SK-N-SH (cell line): ENCODE results near the gene MRPL52. TPM values are rescaled to one million over a fixed set of nuclear protein-coding genes. Genes with fewer than 3 reads are reported as not detected.

Experiments used
- CTCF ChIA-PET: fragments of 300-600, 350-600 bp; formaldehyde crosslinking; extraction: SDS; loops from one replicate; lab custom pipeline; 2021; lab: Yijun Ruan, JAX
- POLR2A ChIA-PET: fragments of 350-600 bp; sonication (Branson Sonifier 250); formaldehyde crosslinking; extraction: SDS; loops from one replicate; lab custom pipeline; 2020; ENCODE audit warnings: antibody characterized with exemption, inconsistent platforms; lab: Yijun Ruan, JAX
- DNase-seq: peaks from one replicate; pipeline ENCODE4 v3.0.0; 2012
- H2AFZ ChIP-seq: fragments of 200-600 bp; sonication (generic); 2 replicates; pipeline ENCODE4 v1.8.1; 2016; ENCODE audit warnings: antibody characterized with exemption, mild to moderate bottlenecking, low read depth
- H3F3A ChIP-seq: fragments of 200-600 bp; sonication (generic); replicated peaks from 2 replicates; pipeline ENCODE3; 2016; ENCODE audit warnings: antibody characterized with exemption, mild to moderate bottlenecking; ENCODE audit not compliant: insufficient read depth
- H3K27ac ChIP-seq, 2 experiments: fragments of 200-500 bp in 1 of 2; fragments of 200-600 bp in 1 of 2; sonication (Bioruptor generic) in 1 of 2; sonication (generic), shearing (Covaris generic) in 1 of 2; 2 replicates each; pipeline versions ENCODE4 v1.5.1 to v1.6.1; 2014 to 2016; ENCODE audit warnings: low read depth in 2 of 2, inconsistent platforms in 1 of 2, low read length in 1 of 2, mild to moderate bottlenecking in 1 of 2, mixed read lengths in 1 of 2
- H3K27me3 ChIP-seq: fragments of 200-600 bp; sonication (generic), shearing (Covaris generic); 2 replicates; pipeline ENCODE4 v1.6.1; 2016; ENCODE audit warnings: mixed run types; ENCODE audit not compliant: insufficient read depth
- H3K36me3 ChIP-seq, 2 experiments: fragments of 200-500 bp in 1 of 2; fragments of 200-600 bp in 1 of 2; sonication (Bioruptor generic) in 1 of 2; sonication (generic) in 1 of 2; replicated peaks in 1 of 2; 2 replicates each; pipeline versions ENCODE3 to v1.5.1; 2014 to 2016; ENCODE audit warnings: low read length in 1 of 2, mild to moderate bottlenecking in 1 of 2; ENCODE audit not compliant: insufficient read depth in 2 of 2, control insufficient read depth in 1 of 2
- H3K4me1 ChIP-seq, 2 experiments: fragments of 200-500 bp in 1 of 2; fragments of 200-600 bp in 1 of 2; sonication (Bioruptor generic) in 1 of 2; sonication (generic), shearing (Covaris generic) in 1 of 2; 2 replicates each; pipeline versions ENCODE4 v1.5.1 to v1.6.1; 2014 to 2016; ENCODE audit warnings: low read depth in 1 of 2, low read length in 1 of 2, mixed run types in 1 of 2; ENCODE audit not compliant: insufficient read depth in 2 of 2, control insufficient read depth in 1 of 2
- H3K4me2 ChIP-seq: fragments of 200-600 bp; sonication (generic), shearing (Covaris generic); 2 replicates; pipeline ENCODE4 v1.6.1; 2017; ENCODE audit warnings: mixed run types
- H3K4me3 ChIP-seq, 2 experiments: fragments of 200-500 bp in 1 of 2; fragments of 200-600 bp in 1 of 2; sonication (Bioruptor generic) in 1 of 2; sonication (generic), shearing (Covaris generic) in 1 of 2; 2 replicates each; pipeline versions ENCODE4 v1.5.1 to v1.8.1; 2014 to 2016; ENCODE audit warnings: low read depth in 2 of 2, inconsistent platforms in 1 of 2, low read length in 1 of 2, mild to moderate bottlenecking in 1 of 2, mixed read lengths in 1 of 2, moderate library complexity in 1 of 2
- H3K79me2 ChIP-seq: fragments of 200-600 bp; sonication (generic); 2 replicates; pipeline ENCODE4 v1.8.1; 2017; ENCODE audit warnings: mild to moderate bottlenecking; ENCODE audit not compliant: insufficient read depth
- H3K9ac ChIP-seq: fragments of 200-600 bp; sonication (generic); 2 replicates; pipeline ENCODE4 v1.6.1; 2017; ENCODE audit warnings: mixed run types
- H3K9me2 ChIP-seq: fragments of 200-600 bp; sonication (generic); 2 replicates; pipeline ENCODE4 v1.6.1; 2017; ENCODE audit warnings: mixed run types
- H3K9me3 ChIP-seq: fragments of 200-600 bp; sonication (generic); 2 replicates; pipeline ENCODE4 v1.6.1; 2017; ENCODE audit warnings: mixed run types, mild to moderate bottlenecking, moderate library complexity
- H4K20me1 ChIP-seq: fragments of 200-600 bp; sonication (generic); 2 replicates; pipeline ENCODE4 v1.6.1; 2017; ENCODE audit warnings: mild to moderate bottlenecking, mixed run types; ENCODE audit not compliant: insufficient read depth
- CTCF ChIP-seq: fragments of 200-600 bp; sonication (generic); IDR thresholded peaks from 2 replicates; pipeline ENCODE4 v1.6.1; 2017; ENCODE audit warnings: antibody characterized with exemption, mild to moderate bottlenecking, moderate library complexity
- ELF1 ChIP-seq: IDR thresholded peaks from 2 replicates; pipeline ENCODE4 v1.4.0; 2012
- EP300 ChIP-seq, 2 experiments: IDR thresholded peaks; 2 replicates each; pipeline versions ENCODE4 v1.4.0 to v1.6.1; 2012; ENCODE audit warnings: borderline replicate concordance in 1 of 2, low read depth in 1 of 2, low read length in 1 of 2
- FOSL2 ChIP-seq: IDR thresholded peaks from 2 replicates; pipeline ENCODE4 v1.4.0; 2012; ENCODE audit warnings: low read depth, mild to moderate bottlenecking, moderate library complexity, borderline replicate concordance
- FOXM1 ChIP-seq: IDR thresholded peaks from 2 replicates; pipeline ENCODE4 v1.4.0; 2012; ENCODE audit warnings: low read depth, mild to moderate bottlenecking
- GATA2 ChIP-seq: sonication (generic); formaldehyde crosslinking; IDR thresholded peaks from 2 replicates; pipeline ENCODE4 v1.5.0; 2020; ENCODE audit warnings: mild to moderate bottlenecking, missing genetic modification reagents
- IRF3 ChIP-seq: fragments of 150-350 bp; IDR thresholded peaks from 2 replicates; pipeline ENCODE4 v1.6.1; 2016; ENCODE audit warnings: mild to moderate bottlenecking, low read depth, low read length
- MEF2A ChIP-seq: IDR thresholded peaks from 2 replicates; pipeline ENCODE4 v1.4.0; 2012; ENCODE audit warnings: low read depth, borderline replicate concordance
- NRF1 ChIP-seq: IDR thresholded peaks from 2 replicates; pipeline ENCODE4 v1.6.1; 2012; ENCODE audit warnings: low read depth, mild to moderate bottlenecking, low read length
- PBX3 ChIP-seq: IDR thresholded peaks from 2 replicates; pipeline ENCODE4; 2012
- SIN3A ChIP-seq: IDR thresholded peaks from 2 replicates; pipeline ENCODE4 v1.6.1; 2012; ENCODE audit warnings: low read depth, mild to moderate bottlenecking, low read length, moderate library complexity, borderline replicate concordance
- SMC3 ChIP-seq: IDR thresholded peaks from 2 replicates; pipeline ENCODE4 v1.6.1; 2012; ENCODE audit warnings: low read depth, low read length, improper control_type of control experiment
- TAF1 ChIP-seq: IDR thresholded peaks from 2 replicates; pipeline ENCODE4 v1.6.1; 2012; ENCODE audit warnings: low read depth, mild to moderate bottlenecking, low read length, moderate library complexity, borderline replicate concordance
- TCF12 ChIP-seq: IDR thresholded peaks from 2 replicates; pipeline ENCODE4 v1.4.0; 2012
- TEAD4 ChIP-seq: IDR thresholded peaks from 2 replicates; pipeline ENCODE4 v1.4.0; 2012; ENCODE audit warnings: mild to moderate bottlenecking, borderline replicate concordance; ENCODE audit not compliant: insufficient read depth
- YY1 ChIP-seq: IDR thresholded peaks from 2 replicates; pipeline ENCODE4 v1.4.0; 2012; ENCODE audit warnings: low read depth, mild to moderate bottlenecking
- WGBS: methylation state at CpG from one replicate; pipeline ENCODE4 v1.1.6; 2017; ENCODE audit warnings: low lambda C conversion rate; 5-methylcytosine and 5-hydroxymethylcytosine counted together
- polyA plus RNA-seq, 3 experiments: library from polyadenylated mRNA; depleted of rRNA; stranded (reverse); fragments of >200 nt; gene quantifications; 2 replicates each; pipeline ENCODE4 v1.2.3, GENCODE V29; 2012
- TF ChIP-seq, protein P1 (sequence below): IDR thresholded peaks from 2 replicates; pipeline ENCODE4 v1.4.0; 2012; ENCODE audit warnings: low read depth

Gene MRPL52
- polyA plus RNA-seq, 1 of the 3 experiments (the other 2 are of a cell fraction) = 116 TPM

GRCh38 chr14:22847661-22848341 is 18.1 kb downstream of the MRPL52 start:
- ChIA-PET CTCF (interaction anchor here (1.1 to 18.5 kb wide), 9 partner anchors 11 to 291 kb away, joined by 3 to 472 read pairs (median 4); partner anchors contain the start of genes MMP14, MRPL52, REM2 and SLC7A7), POLR2A (interaction anchor here (0.7 to 2.8 kb wide), 7 partner anchors 10 to 80 kb away, joined by 3 to 16 read pairs (median 5); partner anchors contain the start of gene REM2)
- H4K20me1 ChIP-seq = no peaks in the 10 kb centered on the region
- peaks cover 0 to 9% of the 10 kb centered on the region in 2 experiments for H3K36me3 ChIP-seq
- no peaks in the 10 kb centered on the region for H3K9me3 ChIP-seq
- H3K27me3 ChIP-seq = no peaks in the 10 kb centered on the region
- 94% methylated on average over 13 of the region's 14 CpGs for WGBS
- no peak for TF ChIP-seq GATA2 (CRISPR knock-in tag)
- peak; percentile 34 for TF ChIP-seq CTCF
- no peaks in the 10 kb centered on the region; the same call in 1 of the 2 replicates for H3K79me2 ChIP-seq
- no peaks in the 10 kb centered on the region for H3K9me2 ChIP-seq
- peak; percentile 57 for DNase-seq
- H3K4me1 ChIP-seq = peaks cover 26 to 36% of the 10 kb centered on the region in 2 experiments
- H3K27ac ChIP-seq = peak overlapping the region; percentile 53 to 90
- H3K4me2 ChIP-seq = peak overlapping the region; percentile 47; the same call in 1 of the 2 replicates
- no peak overlapping the region for H3K4me3 ChIP-seq
- H3K9ac ChIP-seq = peak overlapping the region; percentile 55; the same call in 1 of the 2 replicates
- H2AFZ ChIP-seq = peak overlapping the region; percentile 41; the same call in 1 of the 2 replicates
- H3F3A ChIP-seq = peaks cover 18% of the 10 kb centered on the region

GRCh38 chr14:22848351-22849164 is 18.9 kb downstream of the MRPL52 start:
- H3K9me3 ChIP-seq = no peaks in the 10 kb centered on the region
- H3F3A ChIP-seq = peaks cover 18% of the 10 kb centered on the region
- H2AFZ ChIP-seq = peak overlapping the region; percentile 41; the same call in 1 of the 2 replicates
- WGBS = 30% methylated on average over 12 of the region's 12 CpGs
- peak; percentile 90 for DNase-seq
- ChIA-PET POLR2A (interaction anchor here (0.6 to 2.8 kb wide), 13 partner anchors 9 to 82 kb away, joined by 3 to 16 read pairs (median 4); partner anchors contain the start of genes OXA1L, RBM23 and REM2), CTCF (interaction anchor here (0.9 to 18.5 kb wide), 11 partner anchors 11 to 306 kb away, joined by 3 to 472 read pairs (median 4); partner anchors contain the start of genes MMP14, MRPL52, REM2 and SLC7A7)
- H3K9ac ChIP-seq = peak overlapping the region; percentile 55; the same call in 1 of the 2 replicates
- H3K36me3 ChIP-seq = peaks cover 0 to 4% of the 10 kb centered on the region in 2 experiments
- H3K4me2 ChIP-seq = peak overlapping the region; percentile 34; the same call in 1 of the 2 replicates
- H3K27ac ChIP-seq = peak overlapping the region; percentile 53 to 90
- no peaks in the 10 kb centered on the region; the same call in 1 of the 2 replicates for H3K79me2 ChIP-seq
- H3K27me3 ChIP-seq = no peaks in the 10 kb centered on the region
- no peak overlapping the region for H3K4me3 ChIP-seq
- H3K9me2 ChIP-seq = no peaks in the 10 kb centered on the region
- H3K4me1 ChIP-seq = peaks cover 31 to 36% of the 10 kb centered on the region in 2 experiments
- no peaks in the 10 kb centered on the region for H4K20me1 ChIP-seq
- TF ChIP-seq IRF3 (no peak), PBX3 (peak; percentile 45), TCF12 (no peak), FOSL2 (no peak), ELF1 (no peak), NRF1 (no peak), SMC3 (no peak), MEF2A (no peak), TAF1 (no peak), EP300 (IDR thresholded peaks at IDR 0.05; ENCODE audit: borderline replicate concordance in 1 of 2, low read depth in 1 of 2, low read length in 1 of 2) (peak in 1 of 2 experiments; percentile 53; a peak in 1 of 4 replicates), TEAD4 (no peak), FOXM1 (no peak), YY1 (no peak), SIN3A (no peak), CTCF (no peak)
- TF ChIP-seq, protein P1, sequence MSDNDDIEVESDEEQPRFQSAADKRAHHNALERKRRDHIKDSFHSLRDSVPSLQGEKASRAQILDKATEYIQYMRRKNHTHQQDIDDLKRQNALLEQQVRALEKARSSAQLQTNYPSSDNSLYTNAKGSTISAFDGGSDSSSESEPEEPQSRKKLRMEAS = no peak
